GM18861 (cell line): ENCODE results near the gene HM13.
"Not testable (repeated sequence)": the region's sequence is repeated elsewhere in the genome, so short reads cannot be mapped to it uniquely, and the experiment has no call there.

Source experiments
- ATAC-seq: cut with Tn5 transposase; IDR thresholded peaks from one replicate; pipeline ENCODE4 v1.9.1; 2021; ENCODE audit not compliant: unreplicated experiment

HM13 gene

GRCh38 chr20:31540406-31540805 is 26.2 kb downstream of the HM13 start:
- ATAC-seq = no peak

GRCh38 chr20:31542201-31542842 is 28.1 kb downstream of the HM13 start:
- no peak for ATAC-seq

- ATAC-seq = no peak
These were observed 28.7 kb downstream of the HM13 start for GRCh38 chr20:31542963-31543362.

GRCh38 chr20:31543966-31544598 is 29.8 kb downstream of the HM13 start:
- no peak for ATAC-seq

GRCh38 chr20:31544600-31544999 is 30.4 kb downstream of the HM13 start:
- no peak for ATAC-seq

GRCh38 chr20:31545621-31546040 is 31.4 kb downstream of the HM13 start:
- not testable (repeated sequence) for ATAC-seq

- peak; percentile 66 for ATAC-seq
These were observed 32.9 kb downstream of the HM13 start for GRCh38 chr20:31547017-31547675.

GRCh38 chr20:31547720-31548298 is 33.6 kb downstream of the HM13 start:
- ATAC-seq = no peak

- no peak for ATAC-seq
These were observed 34.7 kb downstream of the HM13 start for GRCh38 chr20:31548820-31549512.

GRCh38 chr20:31549513-31549880 is 35.3 kb downstream of the HM13 start:
- ATAC-seq = no peak

GRCh38 chr20:31550099-31550498 is 35.9 kb downstream of the HM13 start:
- ATAC-seq = no peak

GRCh38 chr20:31551163-31552081 is 37.2 kb downstream of the HM13 start:
- ATAC-seq = no peak

- no peak for ATAC-seq
These were observed 41.0 kb downstream of the HM13 start for GRCh38 chr20:31555203-31555775.

- ATAC-seq = no peak
These were observed 45.5 kb downstream of the HM13 start for GRCh38 chr20:31559704-31560093.

GRCh38 chr20:31560094-31560745 is 46.0 kb downstream of the HM13 start:
- peak; percentile 49 for ATAC-seq

- ATAC-seq = no peak
These were observed 46.7 kb downstream of the HM13 start for GRCh38 chr20:31560746-31561598.

GRCh38 chr20:31562241-31562640 is 48.0 kb downstream of the HM13 start:
- ATAC-seq = no peak

- no peak for ATAC-seq
These were observed 50.0 kb downstream of the HM13 start for GRCh38 chr20:31564284-31564683.
